K562 (cell line): ENCODE data around the gene MYADML2. TPM values are rescaled to one million over a fixed set of nuclear protein-coding genes. Genes with fewer than 3 reads are reported as not detected.

Experiments
- EHMT2 ChIP-seq: fragments of 450-650 bp; IDR thresholded peaks from 2 replicates; pipeline ENCODE4 v1.6.1; 2018; ENCODE audit warnings: antibody characterized with exemption
- FOSL1 ChIP-seq: fragments of 200-800 bp; sonication (Bioruptor generic); conservative IDR thresholded peaks from 2 replicates; pipeline ENCODE4 v1.6.1; 2016; ENCODE audit warnings: missing genetic modification characterization, missing compliant biosample characterization
- GATAD2A ChIP-seq: fragments of 450-650 bp; IDR thresholded peaks from 2 replicates; pipeline ENCODE4 v1.6.1; 2017
- HDAC1 ChIP-seq, 2 experiments: fragments of 450-650 bp; IDR thresholded peaks; 2 replicates each; pipeline ENCODE4 v1.6.1; 2016 to 2017; ENCODE audit warnings: inconsistent platforms in 1 of 2, mild to moderate bottlenecking in 1 of 2, moderate library complexity in 1 of 2
- HES1 ChIP-seq: fragments of 450-650 bp; IDR thresholded peaks from 2 replicates; pipeline ENCODE4 v1.6.1; 2016; ENCODE audit warnings: low read depth, mild to moderate bottlenecking, moderate library complexity
- HINFP ChIP-seq: fragments of 450-650 bp; conservative IDR thresholded peaks from 2 replicates; pipeline ENCODE4 v1.6.1; 2016; ENCODE audit warnings: missing genetic modification characterization, low read depth, mild to moderate bottlenecking, control low read depth, missing compliant biosample characterization
- IRF1 ChIP-seq: sonication (generic); formaldehyde crosslinking; IDR thresholded peaks from 2 replicates; pipeline ENCODE4 v1.8.0; 2022; ENCODE audit warnings: missing genetic modification reagents, mild to moderate bottlenecking, borderline replicate concordance
- KAT2B ChIP-seq: IDR thresholded peaks from one replicate; pipeline ENCODE4 v1.6.1; 2012; ENCODE audit warnings: low read depth, mild to moderate bottlenecking, control low read depth, inconsistent platforms, low read length, moderate library complexity
- MEIS2 ChIP-seq: fragments of 450-650 bp; IDR thresholded peaks from 2 replicates; pipeline ENCODE4 v1.6.1; 2014; ENCODE audit warnings: mild to moderate bottlenecking; ENCODE audit not compliant: partially characterized antibody
- MNT ChIP-seq, 2 experiments: fragments of 450-650 bp; conservative IDR thresholded peaks; 2 replicates each; pipeline ENCODE4 v1.6.1; 2017; ENCODE audit warnings: mild to moderate bottlenecking in 2 of 2, moderate library complexity in 2 of 2
- NFIX ChIP-seq: fragments of 250-450 bp; sonication (Bioruptor Pico); IDR thresholded peaks from 2 replicates; pipeline ENCODE4 v1.4.0; 2020; ENCODE audit warnings: low read depth, mild to moderate bottlenecking, moderate library complexity
- NONO ChIP-seq, 2 experiments: fragments of 200-400 bp in 1 of 2; fragments of 450-650 bp in 1 of 2; formaldehyde crosslinking in 1 of 2; IDR thresholded peaks; 2 replicates each; pipeline ENCODE4 v1.6.1; 2017; ENCODE audit warnings: low read depth in 2 of 2, mild to moderate bottlenecking in 2 of 2, moderate library complexity in 2 of 2, low read length in 1 of 2
- RAD21 ChIP-seq, 2 experiments: fragments of 250-450 bp in 1 of 2; fragments of 450-650 bp in 1 of 2; sonication (Bioruptor Pico) in 1 of 2; formaldehyde crosslinking in 1 of 2; IDR thresholded peaks in 1 of 2; conservative IDR thresholded peaks in 1 of 2; 2 replicates each; pipeline versions ENCODE4 v1.4.0 to v1.8.0; 2020 to 2022; ENCODE audit warnings: mild to moderate bottlenecking in 2 of 2, moderate library complexity in 1 of 2
- RBM17 ChIP-seq: fragments of 200-400 bp; formaldehyde crosslinking; IDR thresholded peaks from 2 replicates; pipeline ENCODE4 v1.6.1; 2017; ENCODE audit warnings: low read depth, mild to moderate bottlenecking, low read length, borderline replicate concordance
- SMARCA4 ChIP-seq: fragments of 450-650 bp; IDR thresholded peaks from 2 replicates; pipeline ENCODE4 v1.6.1; 2016
- SP2 ChIP-seq: IDR thresholded peaks from 2 replicates; pipeline ENCODE4 v1.6.1; 2011; ENCODE audit warnings: mild to moderate bottlenecking, low read depth, low read length, moderate library complexity; ENCODE audit not compliant: poor library complexity, severe bottlenecking; ENCODE audit errors: extremely low read depth
- TFAP4 ChIP-seq: sonication (generic); formaldehyde crosslinking; IDR thresholded peaks from 2 replicates; pipeline ENCODE4 v1.8.0; 2022; ENCODE audit warnings: missing genetic modification reagents, mild to moderate bottlenecking, moderate library complexity, borderline replicate concordance
- U2AF1 ChIP-seq: fragments of 200-400 bp; formaldehyde crosslinking; optimal IDR thresholded peaks from 2 replicates; pipeline ENCODE3; 2017; ENCODE audit warnings: mild to moderate bottlenecking, low read depth, low read length, moderate library complexity
- polyA plus RNA-seq, 8 experiments: library from polyadenylated mRNA; depleted of rRNA in 4 of 8; stranded (reverse) in 5 of 8; unstranded in 3 of 8; fragments of >200 nt; fragmentation: Nextera tagmentation in 2 of 8; fragmentation: Illumina TruSeq in 1 of 8; extraction: Ambion mirVana in 2 of 8; extraction: Trizol in 1 of 8; gene quantifications; 2 replicates each; pipeline versions ENCODE4 v1.2.1 to v1.2.3, GENCODE V29; 2011 to 2014; ENCODE audit warnings: inconsistent platforms in 1 of 8, missing spikeins in 1 of 8
- total RNA-seq, 7 experiments: library from RNA; depleted of rRNA in 6 of 7; stranded (reverse); fragments of >200 nt in 6 of 7; fragmentation: Illumina TruSeq in 2 of 7; extraction: Trizol in 2 of 7; gene quantifications; 2 replicates each; pipeline versions ENCODE4 v1.2.1 to v1.2.3, GENCODE V29; 2011 to 2021; ENCODE audit warnings: low replicate concordance in 1 of 7

Gene MYADML2
- total and polyA plus RNA-seq, 9 of the 15 experiments (the other 6 are each of a cell fraction or from before 2014, with no cell fraction given): not detected

GRCh38 chr17:81923302-81924260 lies 23.5 kb downstream of the MYADML2 start (continued):
- TF ChIP-seq IRF1 (CRISPR knock-in tag): no peak
- TF ChIP-seq FOSL1 (tag): peak; percentile 56
- TF ChIP-seq MNT (conservative IDR thresholded peaks at IDR 0.05): peak; percentile 70 to 89
- no peak for TF ChIP-seq NFIX (CRISPR knock-in tag)
- no peak for TF ChIP-seq GATAD2A
- no peak for TF ChIP-seq RBM17
- TF ChIP-seq KAT2B: no peak
- TF ChIP-seq NONO (IDR thresholded peaks at IDR 0.05; ENCODE audit: low read depth in 2 of 2, low read length in 1 of 2): no peak; a peak in 1 of 4 replicates
- TF ChIP-seq HDAC1 (IDR thresholded peaks at IDR 0.05): peak in 1 of 2 experiments; percentile 71; a peak in 2 of 4 replicates
- TF ChIP-seq EHMT2: no peak
- no peak for TF ChIP-seq U2AF1
- TF ChIP-seq TFAP4 (CRISPR knock-in tag): peak; percentile 54; the same call in 1 of the 2 replicates
- TF ChIP-seq MEIS2: peak; percentile 17
- peak; percentile 37; the same call in 1 of the 2 replicates for TF ChIP-seq HES1
- peak; percentile 13 for TF ChIP-seq SP2
- TF ChIP-seq SMARCA4: peak; percentile 79; the same call in 1 of the 2 replicates
- TF ChIP-seq HINFP (tag): no peak
- TF ChIP-seq RAD21 (CRISPR knock-in tag; conservative IDR thresholded peaks at IDR 0.05 in 1 of 2, IDR thresholded peaks at IDR 0.05 in 1 of 2): no peak; a peak in 2 of 4 replicates
